ENCODE measurements around the gene GALNTL6. TPM values are rescaled to one million over a fixed set of nuclear protein-coding genes. Genes with fewer than 3 reads are reported as not detected.

Gene GALNTL6
- polyA plus RNA-seq, 4 donors: 0.30 to 0.45 (median 0.31) TPM; not detected in 1

GRCh38 chr4:172152284-172152683 lies 339.1 kb downstream of the GALNTL6 start:
- H3K27ac ChIP-seq (ENCODE audit: low read depth in 1 of 3, low read length in 2 of 3): no peak overlapping the region
- WGBS, 3 donors: 53 to 66% (median 58%) methylated on average over 3 of the region's 3 CpGs
- no peaks in the 10 kb centered on the region for H3K9me3 ChIP-seq (ENCODE audit: control insufficient read depth in 2 of 2, insufficient read depth in 1 of 2, low read depth in 1 of 2, low read length in 1 of 2)
- no peak overlapping the region for H3K4me3 ChIP-seq (ENCODE audit: low read depth in 1 of 3, low read length in 3 of 3)
- no peak for FAIRE-seq
- H3K4me1 ChIP-seq (ENCODE audit: control insufficient read depth in 3 of 3, insufficient read depth in 2 of 3, low read depth in 1 of 3, low read length in 2 of 3): no peaks in the 10 kb centered on the region
- no peak for DNase-seq
- H3K36me3 ChIP-seq (ENCODE audit: control insufficient read depth in 3 of 3, insufficient read depth in 2 of 3, low read depth in 1 of 3, low read length in 3 of 3): no peaks in the 10 kb centered on the region
- H3K27me3 ChIP-seq (ENCODE audit: control insufficient read depth in 3 of 3, insufficient read depth in 3 of 3, low read length in 3 of 3): no peaks in the 10 kb centered on the region

DNA sequence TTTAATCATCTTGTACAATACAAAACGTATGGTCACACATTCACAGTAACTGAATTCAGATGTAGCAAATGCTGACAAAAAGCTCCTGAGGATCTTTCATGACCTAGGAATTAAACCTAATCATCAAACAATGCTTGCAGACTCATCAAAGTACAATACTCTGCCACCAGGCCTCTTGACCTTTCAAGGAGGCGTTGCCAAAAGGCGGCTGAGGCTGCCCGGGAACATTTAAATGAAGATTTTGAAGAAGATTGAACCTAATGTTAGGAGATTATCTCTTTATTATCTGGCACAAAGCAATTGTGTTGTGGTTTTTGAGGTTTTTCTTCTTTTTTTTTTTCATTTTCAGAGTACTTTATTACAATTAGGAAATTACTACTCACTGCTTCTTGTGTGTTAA lies 340.5 kb downstream of the GALNTL6 start:
- Histone ChIP-seq H3K4me1 (ENCODE audit: control insufficient read depth in 3 of 3, insufficient read depth in 2 of 3, low read depth in 1 of 3, low read length in 2 of 3) (no peaks in the 10 kb centered on the region), H3K9me3 (ENCODE audit: control insufficient read depth in 2 of 2, insufficient read depth in 1 of 2, low read depth in 1 of 2, low read length in 1 of 2) (no peaks in the 10 kb centered on the region), H3K27ac (ENCODE audit: low read depth in 1 of 3, low read length in 2 of 3) (no peak overlapping the region), H3K27me3 (ENCODE audit: control insufficient read depth in 3 of 3, insufficient read depth in 3 of 3, low read length in 3 of 3) (no peaks in the 10 kb centered on the region), H3K36me3 (ENCODE audit: control insufficient read depth in 3 of 3, insufficient read depth in 2 of 3, low read depth in 1 of 3, low read length in 3 of 3) (no peaks in the 10 kb centered on the region), H3K4me3 (ENCODE audit: low read depth in 1 of 3, low read length in 3 of 3) (no peak overlapping the region)
- no peak for DNase-seq
- 76 to 80% (median 79%) methylated on average over 4 of the region's 4 CpGs for WGBS, 3 donors
- FAIRE-seq: no peak

- H3K27me3 ChIP-seq (ENCODE audit: control insufficient read depth in 3 of 3, insufficient read depth in 3 of 3, low read length in 3 of 3): no peaks in the 10 kb centered on the region
- DNase-seq: no peak
- no peak overlapping the region for H3K27ac ChIP-seq (ENCODE audit: low read depth in 1 of 3, low read length in 2 of 3)
- no peaks in the 10 kb centered on the region for H3K36me3 ChIP-seq (ENCODE audit: control insufficient read depth in 3 of 3, insufficient read depth in 2 of 3, low read depth in 1 of 3, low read length in 3 of 3)
- no peak overlapping the region for H3K4me3 ChIP-seq (ENCODE audit: low read depth in 1 of 3, low read length in 3 of 3)
- no peak for FAIRE-seq
- 83 to 87% (median 84%) methylated on average over 15 of the region's 15 CpGs for WGBS, 3 donors
- H3K9me3 ChIP-seq (ENCODE audit: control insufficient read depth in 2 of 2, insufficient read depth in 1 of 2, low read depth in 1 of 2, low read length in 1 of 2): no peaks in the 10 kb centered on the region
- no peaks in the 10 kb centered on the region for H3K4me1 ChIP-seq (ENCODE audit: control insufficient read depth in 3 of 3, insufficient read depth in 2 of 3, low read depth in 1 of 3, low read length in 2 of 3)
These were observed 342.7 kb downstream of the GALNTL6 start for GRCh38 chr4:172155838-172156345.

GRCh38 chr4:172157946-172158345 lies 344.7 kb downstream of the GALNTL6 start:
- FAIRE-seq (no peak), DNase-seq (no peak)
- 41 to 62% (median 51%) methylated on average over 2 of the region's 2 CpGs for WGBS, 3 donors

GRCh38 chr4:172163215-172163614 lies 350.0 kb downstream of the GALNTL6 start:
- DNase-seq (no peak), FAIRE-seq (no peak)
- Histone ChIP-seq H3K4me3 (ENCODE audit: low read depth in 1 of 3, low read length in 3 of 3) (no peak overlapping the region), H3K4me1 (ENCODE audit: control insufficient read depth in 3 of 3, insufficient read depth in 2 of 3, low read depth in 1 of 3, low read length in 2 of 3) (no peaks in the 10 kb centered on the region), H3K27me3 (ENCODE audit: control insufficient read depth in 3 of 3, insufficient read depth in 3 of 3, low read length in 3 of 3) (no peaks in the 10 kb centered on the region), H3K36me3 (ENCODE audit: control insufficient read depth in 3 of 3, insufficient read depth in 2 of 3, low read depth in 1 of 3, low read length in 3 of 3) (no peaks in the 10 kb centered on the region), H3K27ac (ENCODE audit: low read depth in 1 of 3, low read length in 2 of 3) (no peak overlapping the region), H3K9me3 (ENCODE audit: control insufficient read depth in 2 of 2, insufficient read depth in 1 of 2, low read depth in 1 of 2, low read length in 1 of 2) (no peaks in the 10 kb centered on the region)
- WGBS, 3 donors: 14 to 50% (median 23%) methylated on average over 2 of the region's 2 CpGs

More at GRCh38 chr4:172157946-172158345, 344.7 kb downstream of the GALNTL6 start:
- Histone ChIP-seq H3K9me3 (ENCODE audit: control insufficient read depth in 2 of 2, insufficient read depth in 1 of 2, low read depth in 1 of 2, low read length in 1 of 2) (no peaks in the 10 kb centered on the region), H3K4me3 (ENCODE audit: low read depth in 1 of 3, low read length in 3 of 3) (no peak overlapping the region), H3K27ac (ENCODE audit: low read depth in 1 of 3, low read length in 2 of 3) (no peak overlapping the region), H3K36me3 (ENCODE audit: control insufficient read depth in 3 of 3, insufficient read depth in 2 of 3, low read depth in 1 of 3, low read length in 3 of 3) (no peaks in the 10 kb centered on the region), H3K4me1 (ENCODE audit: control insufficient read depth in 3 of 3, insufficient read depth in 2 of 3, low read depth in 1 of 3, low read length in 2 of 3) (no peaks in the 10 kb centered on the region), H3K27me3 (ENCODE audit: control insufficient read depth in 3 of 3, insufficient read depth in 3 of 3, low read length in 3 of 3) (no peaks in the 10 kb centered on the region)

DNA sequence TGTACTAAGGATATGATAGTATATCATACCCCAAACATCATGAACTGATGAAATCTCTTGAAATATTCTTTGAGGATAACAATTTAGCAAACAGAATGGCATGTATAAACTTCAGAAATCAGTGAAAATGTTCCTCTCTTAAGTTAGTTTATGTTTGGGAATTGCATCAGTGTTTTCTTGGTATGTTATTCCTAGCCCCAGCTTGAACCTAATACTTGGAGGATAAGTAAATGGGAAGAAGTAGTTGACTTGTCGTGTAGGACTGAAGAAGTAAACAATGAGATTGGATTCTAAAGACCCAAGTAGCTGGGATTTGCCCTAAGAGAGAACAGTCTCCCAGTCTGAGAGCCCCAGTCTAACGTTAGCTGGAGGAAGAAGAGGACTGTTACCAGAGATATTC lies 355.7 kb downstream of the GALNTL6 start:
- no peaks in the 10 kb centered on the region for H3K9me3 ChIP-seq (ENCODE audit: control insufficient read depth in 2 of 2, insufficient read depth in 1 of 2, low read depth in 1 of 2, low read length in 1 of 2)
- no peak overlapping the region for H3K27ac ChIP-seq (ENCODE audit: low read depth in 1 of 3, low read length in 2 of 3)
- no peaks in the 10 kb centered on the region for H3K27me3 ChIP-seq (ENCODE audit: control insufficient read depth in 3 of 3, insufficient read depth in 3 of 3, low read length in 3 of 3)
- WGBS, 3 donors: 46 to 76% (median 65%) methylated on average over 2 of the region's 2 CpGs
- DNase-seq (no peak), FAIRE-seq (no peak)
- H3K4me3 ChIP-seq (ENCODE audit: low read depth in 1 of 3, low read length in 3 of 3): no peak overlapping the region
- no peaks in the 10 kb centered on the region for H3K4me1 ChIP-seq (ENCODE audit: control insufficient read depth in 3 of 3, insufficient read depth in 2 of 3, low read depth in 1 of 3, low read length in 2 of 3)
- no peaks in the 10 kb centered on the region for H3K36me3 ChIP-seq (ENCODE audit: control insufficient read depth in 3 of 3, insufficient read depth in 2 of 3, low read depth in 1 of 3, low read length in 3 of 3)

- no peaks in the 10 kb centered on the region for H3K4me1 ChIP-seq (ENCODE audit: control insufficient read depth in 3 of 3, insufficient read depth in 2 of 3, low read depth in 1 of 3, low read length in 2 of 3)
- H3K36me3 ChIP-seq (ENCODE audit: control insufficient read depth in 3 of 3, insufficient read depth in 2 of 3, low read depth in 1 of 3, low read length in 3 of 3): no peaks in the 10 kb centered on the region
- DNase-seq (no peak), FAIRE-seq (no peak)
- H3K27me3 ChIP-seq (ENCODE audit: control insufficient read depth in 3 of 3, insufficient read depth in 3 of 3, low read length in 3 of 3): no peaks in the 10 kb centered on the region
- WGBS, 3 donors: 48 to 72% (median 63%) methylated on average over 1 of the region's 1 CpG
- H3K4me3 ChIP-seq (ENCODE audit: low read depth in 1 of 3, low read length in 3 of 3): no peak overlapping the region
- no peak overlapping the region for H3K27ac ChIP-seq (ENCODE audit: low read depth in 1 of 3, low read length in 2 of 3)
- H3K9me3 ChIP-seq (ENCODE audit: control insufficient read depth in 2 of 2, insufficient read depth in 1 of 2, low read depth in 1 of 2, low read length in 1 of 2): no peaks in the 10 kb centered on the region
These were observed 356.7 kb downstream of the GALNTL6 start for GRCh38 chr4:172169871-172170270.

DNA sequence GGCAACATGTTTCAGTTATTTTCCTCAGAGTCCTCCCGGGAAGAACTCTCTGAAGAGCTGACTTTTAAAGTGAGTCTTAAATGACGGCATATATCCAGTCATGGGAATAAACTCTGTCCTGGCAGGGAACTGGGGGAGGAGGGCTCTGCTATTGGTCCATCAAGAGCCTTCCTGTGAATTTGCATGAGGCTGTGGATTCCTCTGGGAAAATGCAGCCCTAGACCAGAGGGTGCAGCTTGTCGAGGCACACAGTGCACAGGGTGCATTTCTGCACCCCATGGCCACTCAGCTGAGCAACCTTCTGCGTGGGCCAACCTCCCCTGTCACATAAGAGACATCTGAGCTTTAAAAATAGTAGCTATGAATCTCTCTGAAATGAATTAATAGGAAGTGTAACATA lies 360.0 kb downstream of the GALNTL6 start:
- H3K9me3 ChIP-seq (ENCODE audit: control insufficient read depth in 2 of 2, insufficient read depth in 1 of 2, low read depth in 1 of 2, low read length in 1 of 2): no peaks in the 10 kb centered on the region
- no peaks in the 10 kb centered on the region for H3K27me3 ChIP-seq (ENCODE audit: control insufficient read depth in 3 of 3, insufficient read depth in 3 of 3, low read length in 3 of 3)
- no peak for FAIRE-seq
- H3K4me1 ChIP-seq (ENCODE audit: control insufficient read depth in 3 of 3, insufficient read depth in 2 of 3, low read depth in 1 of 3, low read length in 2 of 3): no peaks in the 10 kb centered on the region
- no peaks in the 10 kb centered on the region for H3K36me3 ChIP-seq (ENCODE audit: control insufficient read depth in 3 of 3, insufficient read depth in 2 of 3, low read depth in 1 of 3, low read length in 3 of 3)
- no peak overlapping the region for H3K4me3 ChIP-seq (ENCODE audit: low read depth in 1 of 3, low read length in 3 of 3)
- DNase-seq: no peak
- 58 to 69% (median 68%) methylated on average over 4 of the region's 4 CpGs for WGBS, 3 donors
- no peak overlapping the region for H3K27ac ChIP-seq (ENCODE audit: low read depth in 1 of 3, low read length in 2 of 3)

GRCh38 chr4:172177382-172177781 lies 364.2 kb downstream of the GALNTL6 start:
- H3K27me3 ChIP-seq (ENCODE audit: control insufficient read depth in 3 of 3, insufficient read depth in 3 of 3, low read length in 3 of 3): no peaks in the 10 kb centered on the region
- H3K27ac ChIP-seq (ENCODE audit: low read depth in 1 of 3, low read length in 2 of 3): no peak overlapping the region
- no peak for FAIRE-seq
- no peak for DNase-seq
- no peak overlapping the region for H3K4me3 ChIP-seq (ENCODE audit: low read depth in 1 of 3, low read length in 3 of 3)
- H3K9me3 ChIP-seq (ENCODE audit: control insufficient read depth in 2 of 2, insufficient read depth in 1 of 2, low read depth in 1 of 2, low read length in 1 of 2): no peaks in the 10 kb centered on the region
- no peaks in the 10 kb centered on the region for H3K36me3 ChIP-seq (ENCODE audit: control insufficient read depth in 3 of 3, insufficient read depth in 2 of 3, low read depth in 1 of 3, low read length in 3 of 3)
- no peaks in the 10 kb centered on the region for H3K4me1 ChIP-seq (ENCODE audit: control insufficient read depth in 3 of 3, insufficient read depth in 2 of 3, low read depth in 1 of 3, low read length in 2 of 3)

All from small intestine (tissue), 7 donors.